ENCODE data around the gene ICAM4. TPM values are rescaled to one million over a fixed set of nuclear protein-coding genes. Genes with fewer than 3 reads are reported as not detected.

The ICAM4 gene
- total and polyA plus RNA-seq, 2 donors from 2014 or later, result 0.85 to 1.1 TPM

GRCh38 chr19:10288662-10289166, 2.0 kb downstream of the ICAM4 start:
- no peak overlapping the region for H3K9ac ChIP-seq (ENCODE audit: low read length in 3 of 3)
- H3K27ac ChIP-seq (ENCODE audit: low read depth in 2 of 2, low read length in 2 of 2), result no peak overlapping the region

GRCh38 chr19:10289167-10289835, 2.5 kb downstream of the ICAM4 start:
- H3K36me3 ChIP-seq (ENCODE audit: control insufficient read depth in 2 of 3, insufficient read depth in 3 of 3, low read length in 3 of 3), result peaks cover 0 to 3% (median 0%) of the 10 kb centered on the region in 3 donors
- peak overlapping the region in 1 of 3 donors; percentile 32 for H3K4me3 ChIP-seq (ENCODE audit: low read length in 3 of 3)
- peak overlapping the region in 1 of 3 donors; percentile 19 for H3K9ac ChIP-seq (ENCODE audit: low read length in 3 of 3)
- H3K27ac ChIP-seq (ENCODE audit: low read depth in 2 of 2, low read length in 2 of 2), result no peak overlapping the region
- H3K9me3 ChIP-seq (ENCODE audit: control insufficient read depth in 2 of 3, insufficient read depth in 1 of 3, low read length in 3 of 3), result no peaks in the 10 kb centered on the region
- peaks cover 0 to 30% (median 7%) of the 10 kb centered on the region in 3 donors for H3K4me1 ChIP-seq (ENCODE audit: control insufficient read depth in 2 of 3, insufficient read depth in 2 of 3, low read depth in 1 of 3, low read length in 3 of 3)
- peaks cover 41% of the 10 kb centered on the region for H3K27me3 ChIP-seq (ENCODE audit: control insufficient read depth, insufficient read depth, low read length)
- DNase-seq (peak in 3 of 5 donors; percentile 29 to 87 (median 74)), FAIRE-seq (no peak)
- TF ChIP-seq CTCF (IDR thresholded peaks at IDR 0.05; ENCODE audit: borderline replicate concordance, extremely low read depth, insufficient read depth), result no peak
- intact Hi-C loops (cut with DNase I), result no loop called here

More at GRCh38 chr19:10288662-10289166, 2.0 kb downstream of the ICAM4 start:
- DNase-seq, result peak in 3 of 5 donors; percentile 53 to 64 (median 59)
- no peaks in the 10 kb centered on the region for H3K9me3 ChIP-seq (ENCODE audit: control insufficient read depth in 2 of 3, insufficient read depth in 1 of 3, low read length in 3 of 3)
- H3K4me3 ChIP-seq (ENCODE audit: low read length in 3 of 3), result no peak overlapping the region
- H3K4me1 ChIP-seq (ENCODE audit: control insufficient read depth in 2 of 3, insufficient read depth in 2 of 3, low read depth in 1 of 3, low read length in 3 of 3), result peaks cover 0 to 28% (median 7%) of the 10 kb centered on the region in 3 donors
- H3K27me3 ChIP-seq (ENCODE audit: control insufficient read depth, insufficient read depth, low read length), result peaks cover 37% of the 10 kb centered on the region
- intact Hi-C loops (cut with DNase I), result no loop called here
- no peak for FAIRE-seq
- H3K36me3 ChIP-seq (ENCODE audit: control insufficient read depth in 2 of 3, insufficient read depth in 3 of 3, low read length in 3 of 3), result peaks cover 0 to 3% (median 0%) of the 10 kb centered on the region in 3 donors
- TF ChIP-seq CTCF (IDR thresholded peaks at IDR 0.05; ENCODE audit: borderline replicate concordance, extremely low read depth, insufficient read depth), result no peak

GRCh38 chr19:10289836-10290356, 3.1 kb downstream of the ICAM4 start, which contains the start of gene ICAM5:
ICAM5 (plus strand) TSS chr19:10289952; CDS start chr19:10290044, 92 bp downstream.
- Histone ChIP-seq H3K9me3 (ENCODE audit: control insufficient read depth in 2 of 3, insufficient read depth in 1 of 3, low read length in 3 of 3) (no peaks in the 10 kb centered on the region), H3K27me3 (ENCODE audit: control insufficient read depth, insufficient read depth, low read length) (peaks cover 46% of the 10 kb centered on the region), H3K27ac (ENCODE audit: low read depth in 2 of 2, low read length in 2 of 2) (no peak within 1 kb of the TSS), H3K4me3 (ENCODE audit: low read length in 3 of 3) (peak within 1 kb of the TSS in 1 of 3 donors; percentile 32), H3K4me1 (ENCODE audit: control insufficient read depth in 2 of 3, insufficient read depth in 2 of 3, low read depth in 1 of 3, low read length in 3 of 3) (peaks cover 0 to 33% (median 7%) of the 10 kb centered on the region in 3 donors), H3K9ac (ENCODE audit: low read length in 3 of 3) (peak within 1 kb of the TSS in 1 of 3 donors; percentile 19), H3K36me3 (ENCODE audit: control insufficient read depth in 2 of 3, insufficient read depth in 3 of 3, low read length in 3 of 3) (peaks cover 0 to under 1% (median 0%) of the 10 kb centered on the region in 3 donors)
- intact Hi-C loops (cut with DNase I), result no loop called here
- DNase-seq, result no peak
- FAIRE-seq, result no peak
- TF ChIP-seq CTCF (IDR thresholded peaks at IDR 0.05; ENCODE audit: borderline replicate concordance, extremely low read depth, insufficient read depth), result no peak

Data from kidney (tissue), 14 donors.